Measurements from ENCODE around the gene OR2T11.
"Not testable (repeated sequence)": the region's sequence is repeated elsewhere in the genome, so short reads cannot be mapped to it uniquely, and the experiment has no call there.

Gene OR2T11

GRCh38 chr1:248618878-248619277, 16.0 kb downstream of the OR2T11 start:
- peak; percentile 8 for DNase-seq (ENCODE audit: low read depth)

GRCh38 chr1:248618119-248618518, 16.8 kb downstream of the OR2T11 start:
- no peak for DNase-seq (ENCODE audit: low read depth)

- DNase-seq (ENCODE audit: low read depth), result no peak
These were observed 21.1 kb downstream of the OR2T11 start for GRCh38 chr1:248613742-248614141.

GRCh38 chr1:248611883-248612414, 22.9 kb downstream of the OR2T11 start:
- no peak for DNase-seq (ENCODE audit: low read depth)

- no peak for DNase-seq (ENCODE audit: low read depth)
These were observed 24.6 kb downstream of the OR2T11 start for GRCh38 chr1:248610301-248610700.

- DNase-seq (ENCODE audit: low read depth), result no peak
These were observed 35.5 kb downstream of the OR2T11 start for GRCh38 chr1:248599396-248599795.

- no peak for DNase-seq (ENCODE audit: low read depth)
These were observed 37.3 kb downstream of the OR2T11 start, which contains the start of gene OR2T10 for GRCh38 chr1:248597589-248597988. Gene OR2T10 (minus strand): TSS chr1:248597700. CDS start chr1:248593768, 3,932 bp downstream.

GRCh38 chr1:248596615-248597014, 38.3 kb downstream of the OR2T11 start:
- no peak for DNase-seq (ENCODE audit: low read depth)

- DNase-seq (ENCODE audit: low read depth), result no peak
These were observed 41.7 kb downstream of the OR2T11 start for GRCh38 chr1:248593226-248593625.

GRCh38 chr1:248592655-248593054, 42.2 kb downstream of the OR2T11 start:
- DNase-seq (ENCODE audit: low read depth), result no peak

- no peak for DNase-seq (ENCODE audit: low read depth)
These were observed 44.8 kb downstream of the OR2T11 start for GRCh38 chr1:248590055-248590454.

GRCh38 chr1:248589334-248589733, 45.6 kb downstream of the OR2T11 start:
- no peak for DNase-seq (ENCODE audit: low read depth)

- DNase-seq (ENCODE audit: low read depth), result no peak
These were observed 49.6 kb downstream of the OR2T11 start for GRCh38 chr1:248585266-248585665.

- no peak for DNase-seq (ENCODE audit: low read depth)
These were observed 58.5 kb downstream of the OR2T11 start for GRCh38 chr1:248576260-248576980.

- not testable (repeated sequence) for DNase-seq (ENCODE audit: low read depth)
These were observed 60.2 kb downstream of the OR2T11 start, which contains the start of gene OR2T34 for GRCh38 chr1:248574657-248575056. Gene OR2T34 (minus strand): TSS chr1:248574757. CDS start chr1:248574757, 0 bp downstream.

- DNase-seq (ENCODE audit: low read depth), result not testable (repeated sequence)
These were observed 61.0 kb downstream of the OR2T11 start for GRCh38 chr1:248573856-248574255.

Data from stimulated activated CD8-positive, alpha-beta memory T cell treated with anti-CD3 and anti-CD28 coated beads, Interleukin-15, amount 100 ng/mL, for 24 hours (primary cell).